ENCODE measurements around the gene RAD18. TPM values are rescaled to one million over a fixed set of nuclear protein-coding genes. Genes with fewer than 3 reads are reported as not detected.

Gene RAD18
- total and polyA plus RNA-seq, 9 of the 15 experiments (the other 6 are each of a cell fraction or from before 2014, with no cell fraction given), result 19.2 to 49.4 (median 34.4) TPM

- TF ChIP-seq DIDO1 (tag; IDR thresholded peaks at IDR 0.05; ENCODE audit: low read depth), result no peak
- TF ChIP-seq GTF2F1 (IDR thresholded peaks at IDR 0.05; ENCODE audit: low read depth, low read length), result no peak
- no peak for TF ChIP-seq ZBTB11 (CRISPR knock-in tag; IDR thresholded peaks at IDR 0.05)
- TF ChIP-seq ZBTB33 (CRISPR knock-in tag; IDR thresholded peaks at IDR 0.05), result no peak
- no peak for TF ChIP-seq KHSRP (IDR thresholded peaks at IDR 0.05)
- TF ChIP-seq NCOA2 (IDR thresholded peaks at IDR 0.05; ENCODE audit: partially characterized antibody in 2 of 2), result no peak
These were observed 122.7 kb downstream of the RAD18 start (continued) for GRCh38 chr3:8840556-8840955.
